HepG2 (cell line): Measurements from ENCODE around the gene PCDHGA5. TPM values are rescaled to one million over a fixed set of nuclear protein-coding genes. Genes with fewer than 3 reads are reported as not detected.

ENCODE experiments used
- CEBPB ChIP-seq: IDR thresholded peaks from 2 replicates; pipeline ENCODE4 v1.6.1; 2011; ENCODE audit warnings: low read depth, low read length, improper control_type of control experiment, borderline replicate concordance
- CENPBD1 ChIP-seq: sonication (generic); formaldehyde crosslinking; IDR thresholded peaks from 2 replicates; pipeline ENCODE4 v1.8.0; 2022; ENCODE audit warnings: missing genetic modification reagents, low read depth, mild to moderate bottlenecking, borderline replicate concordance
- HDAC1 ChIP-seq: sonication (generic); formaldehyde crosslinking; IDR thresholded peaks from 2 replicates; pipeline ENCODE4 v1.5.1; 2020; ENCODE audit warnings: mild to moderate bottlenecking, missing genetic modification reagents
- HMGXB4 ChIP-seq, 2 experiments: sonication (generic) in 1 of 2; formaldehyde crosslinking in 1 of 2; IDR thresholded peaks; 2 replicates each; pipeline versions ENCODE4 v1.4.0 to v1.6.1; 2018 to 2020; ENCODE audit warnings: missing genetic modification reagents in 2 of 2, borderline replicate concordance in 1 of 2, low read depth in 1 of 2, mild to moderate bottlenecking in 1 of 2, missing biosample characterization in 1 of 2
- HNRNPUL1 ChIP-seq: fragments of 200-400 bp; formaldehyde crosslinking; IDR thresholded peaks from 2 replicates; pipeline ENCODE4 v1.6.1; 2017; ENCODE audit warnings: low read depth, mild to moderate bottlenecking, low read length, moderate library complexity
- HOXA3 ChIP-seq: sonication (generic); formaldehyde crosslinking; IDR thresholded peaks from 2 replicates; pipeline ENCODE4 v1.5.0; 2020; ENCODE audit warnings: missing genetic modification reagents
- HOXA9 ChIP-seq: sonication (generic); formaldehyde crosslinking; IDR thresholded peaks from 2 replicates; pipeline ENCODE4 v1.8.1; 2022; ENCODE audit warnings: missing genetic modification reagents, mild to moderate bottlenecking, moderate library complexity, borderline replicate concordance
- IRX3 ChIP-seq: sonication (generic); formaldehyde crosslinking; IDR thresholded peaks from 2 replicates; pipeline ENCODE4 v1.8.1; 2023; ENCODE audit warnings: mild to moderate bottlenecking, low read depth, missing genetic modification reagents, borderline replicate concordance
- MIER2 ChIP-seq: IDR thresholded peaks from 2 replicates; pipeline ENCODE4 v1.6.1; 2016; ENCODE audit warnings: missing biosample characterization, missing genetic modification reagents
- MIXL1 ChIP-seq: IDR thresholded peaks from 2 replicates; pipeline ENCODE4 v1.6.1; 2016
- MYC ChIP-seq: sonication (generic); formaldehyde crosslinking; IDR thresholded peaks from 2 replicates; pipeline ENCODE4 v1.9.0; 2021; ENCODE audit warnings: missing genetic modification reagents, borderline replicate concordance
- SMARCE1 ChIP-seq: fragments of 450-650 bp; IDR thresholded peaks from 2 replicates; pipeline ENCODE4 v1.6.1; 2017; ENCODE audit warnings: borderline replicate concordance
- SOX13 ChIP-seq, 3 experiments: fragments of 450-650 bp in 1 of 3; sonication (generic) in 1 of 3; formaldehyde crosslinking in 1 of 3; IDR thresholded peaks in 2 of 3; conservative IDR thresholded peaks in 1 of 3; 2 replicates each; pipeline versions ENCODE4 v1.5.0 to v1.6.1; 2016 to 2020; ENCODE audit warnings: antibody characterized with exemption in 1 of 3, mild to moderate bottlenecking in 1 of 3, missing compliant biosample characterization in 1 of 3, missing genetic modification reagents in 1 of 3, moderate library complexity in 1 of 3
- SP1 ChIP-seq, 2 experiments: fragments of 450-650 bp in 1 of 2; sonication (generic) in 1 of 2; formaldehyde crosslinking in 1 of 2; IDR thresholded peaks; 2 replicates each; pipeline versions ENCODE4 v1.4.0 to v1.6.1; 2016 to 2020; ENCODE audit warnings: missing genetic modification reagents in 1 of 2
- ZNF362 ChIP-seq: sonication (generic); formaldehyde crosslinking; IDR thresholded peaks from 2 replicates; pipeline ENCODE4 v1.4.0; 2020; ENCODE audit warnings: missing genetic modification reagents, mild to moderate bottlenecking, borderline replicate concordance
- ZNF605 ChIP-seq: sonication (generic); formaldehyde crosslinking; IDR thresholded peaks from 2 replicates; pipeline ENCODE4 v1.8.0; 2022; ENCODE audit warnings: mild to moderate bottlenecking, missing genetic modification reagents
- ZNF670 ChIP-seq: sonication (generic); formaldehyde crosslinking; IDR thresholded peaks from 2 replicates; pipeline ENCODE4 v1.8.0; 2022; ENCODE audit warnings: mild to moderate bottlenecking, missing genetic modification reagents, borderline replicate concordance
- ZNF687 ChIP-seq: sonication (generic); formaldehyde crosslinking; IDR thresholded peaks from 2 replicates; pipeline ENCODE4 v1.5.1; 2020; ENCODE audit warnings: mild to moderate bottlenecking, missing genetic modification reagents, moderate library complexity
- ZNF703 ChIP-seq: sonication (generic); formaldehyde crosslinking; IDR thresholded peaks from 2 replicates; pipeline ENCODE4 v1.5.1; 2020; ENCODE audit warnings: missing genetic modification reagents, mild to moderate bottlenecking, moderate library complexity, borderline replicate concordance
- polyA plus RNA-seq, 8 experiments: library from polyadenylated mRNA; depleted of rRNA in 3 of 8; stranded (reverse) in 7 of 8; unstranded in 1 of 8; fragments of >200 nt; fragmentation: Illumina TruSeq in 4 of 8; extraction: Trizol in 4 of 8; gene quantifications; 2 replicates each; pipeline versions ENCODE4 v1.2.1 to v1.2.3, GENCODE V29; 2011 to 2016; ENCODE audit warnings: low read depth in 4 of 8, missing spikeins in 1 of 8, mixed read lengths in 1 of 8; ENCODE audit not compliant: insufficient read depth in 1 of 8
- total RNA-seq, 5 experiments: library from RNA; depleted of rRNA; stranded (reverse); fragments of >200 nt; fragmentation: Illumina TruSeq; extraction: Trizol; gene quantifications; 2 replicates each; pipeline ENCODE4 v1.2.3, GENCODE V29; 2016; ENCODE audit warnings: low read depth in 1 of 5

PCDHGA5 gene
- total and polyA plus RNA-seq, 2 of the 13 experiments (the other 11 are each of a cell fraction or from before 2014, with no cell fraction given), result 0.27 to 0.32 TPM

GRCh38 chr5:141330299-141331080, 33.5 kb upstream of the PCDHGA5 start, which contains the start of gene PCDHGA1 (continued):
- TF ChIP-seq HDAC1 (CRISPR knock-in tag) (no peak), ZNF362 (CRISPR knock-in tag) (peak; percentile 87), CENPBD1 (CRISPR knock-in tag) (no peak), CEBPB (no peak), ZNF670 (CRISPR knock-in tag) (no peak), HOXA3 (CRISPR knock-in tag) (no peak), SP1 (IDR thresholded peaks at IDR 0.05) (no peak), SP1 (CRISPR knock-in tag; IDR thresholded peaks at IDR 0.05) (no peak), MIXL1 (CRISPR knock-in tag) (0 out of 2 replicates have a peak, but pooled peaks have one; percentile 31), SOX13 (IDR thresholded peaks at IDR 0.05) (no peak), SOX13 (CRISPR knock-in tag; conservative IDR thresholded peaks at IDR 0.05 in 1 of 2, IDR thresholded peaks at IDR 0.05 in 1 of 2) (no peak), ZNF703 (CRISPR knock-in tag) (no peak), HOXA9 (CRISPR knock-in tag) (no peak), SMARCE1 (no peak), MYC (no peak), HNRNPUL1 (no peak), IRX3 (CRISPR knock-in tag) (no peak), HMGXB4 (CRISPR knock-in tag; IDR thresholded peaks at IDR 0.05; ENCODE audit: borderline replicate concordance in 1 of 2, low read depth in 1 of 2) (peak; percentile 43 to 48; a peak in 2 of 4 replicates), ZNF687 (peak; percentile 33), MIER2 (CRISPR knock-in tag) (no peak), ZNF605 (CRISPR knock-in tag) (0 out of 2 replicates have a peak, but pooled peaks have one; percentile 55)
